ENCODE results near the gene C6orf47. TPM values are rescaled to one million over a fixed set of nuclear protein-coding genes. Genes with fewer than 3 reads are reported as not detected.

Gene C6orf47
- total RNA-seq, 4 donors from 2014 or later, result 24.5 to 39.6 (median 34.0) TPM

GRCh38 chr6:31629014-31629413, 31.6 kb downstream of the C6orf47 start:
- intact Hi-C loops (cut with DNase I), result no loop called here
- Histone ChIP-seq H3K27me3 (no peaks in the 10 kb centered on the region), H3K9me3 (no peaks in the 10 kb centered on the region), H3K4me3 (no peak overlapping the region), H3K4me1 (peaks cover 0 to 5% (median 2%) of the 10 kb centered on the region in 4 donors), H3K27ac (replicated peaks in 1 of 4) (no peak overlapping the region), H3K36me3 (peaks cover 78 to 100% (median 100%) of the 10 kb centered on the region in 4 donors)
- WGBS, result 84% methylated on average over 7 of the region's 7 CpGs
- TF ChIP-seq EP300 (IDR thresholded peaks at IDR 0.05) (no peak), CTCF (IDR thresholded peaks at IDR 0.05) (no peak), POLR2AphosphoS5 (IDR thresholded peaks at IDR 0.05) (no peak), POLR2A (IDR thresholded peaks at IDR 0.05; ENCODE audit: low read depth) (no peak)
- no peak for DNase-seq (ENCODE audit: extremely low spot score)

- TF ChIP-seq POLR2AphosphoS5 (IDR thresholded peaks at IDR 0.05) (no peak), CTCF (IDR thresholded peaks at IDR 0.05) (no peak), POLR2A (IDR thresholded peaks at IDR 0.05; ENCODE audit: low read depth) (no peak), EP300 (IDR thresholded peaks at IDR 0.05) (no peak)
- intact Hi-C loops (cut with DNase I), result no loop called here
- no peaks in the 10 kb centered on the region for H3K9me3 ChIP-seq
- peaks cover 83 to 100% (median 98%) of the 10 kb centered on the region in 4 donors for H3K36me3 ChIP-seq
- H3K27me3 ChIP-seq, result no peaks in the 10 kb centered on the region
- 86% methylated on average over 17 of the region's 19 CpGs for WGBS
- H3K4me1 ChIP-seq, result peaks cover 0 to 13% (median 4%) of the 10 kb centered on the region in 4 donors
- no peak overlapping the region for H3K27ac ChIP-seq (replicated peaks in 1 of 4)
- no peak for DNase-seq (ENCODE audit: extremely low spot score)
- H3K4me3 ChIP-seq, result no peak overlapping the region
Measured at GRCh38 chr6:31627690-31628287, 32.8 kb downstream of the C6orf47 start.

GRCh38 chr6:31626952-31627351, 33.6 kb downstream of the C6orf47 start:
- 86% methylated on average over 10 of the region's 10 CpGs for WGBS
- intact Hi-C loops (cut with DNase I), result no loop called here
- Histone ChIP-seq H3K27ac (replicated peaks in 1 of 4) (no peak overlapping the region), H3K9me3 (no peaks in the 10 kb centered on the region), H3K4me1 (peaks cover 6 to 19% (median 11%) of the 10 kb centered on the region in 4 donors), H3K4me3 (no peak overlapping the region), H3K27me3 (no peaks in the 10 kb centered on the region), H3K36me3 (peaks cover 81 to 95% (median 91%) of the 10 kb centered on the region in 4 donors)
- DNase-seq (ENCODE audit: extremely low spot score), result no peak
- TF ChIP-seq CTCF (IDR thresholded peaks at IDR 0.05) (no peak), POLR2A (IDR thresholded peaks at IDR 0.05; ENCODE audit: low read depth) (no peak), POLR2AphosphoS5 (IDR thresholded peaks at IDR 0.05) (no peak), EP300 (IDR thresholded peaks at IDR 0.05) (no peak)

GRCh38 chr6:31624070-31624469, 36.5 kb downstream of the C6orf47 start:
- WGBS, result 79% methylated on average over 10 of the region's 10 CpGs
- no peak overlapping the region for H3K4me3 ChIP-seq
- no peaks in the 10 kb centered on the region for H3K27me3 ChIP-seq
- peaks cover 15 to 32% (median 23%) of the 10 kb centered on the region in 4 donors for H3K4me1 ChIP-seq
- no peak overlapping the region for H3K27ac ChIP-seq (replicated peaks in 1 of 4)
- no peak for TF ChIP-seq POLR2AphosphoS5 (IDR thresholded peaks at IDR 0.05)
- TF ChIP-seq CTCF (IDR thresholded peaks at IDR 0.05), result no peak
- no peak for TF ChIP-seq POLR2A (IDR thresholded peaks at IDR 0.05; ENCODE audit: low read depth)
- no peak for TF ChIP-seq EP300 (IDR thresholded peaks at IDR 0.05)
- no peak for DNase-seq (ENCODE audit: extremely low spot score)
- intact Hi-C loops (cut with DNase I), result no loop called here
- H3K9me3 ChIP-seq, result no peaks in the 10 kb centered on the region
- H3K36me3 ChIP-seq, result peaks cover 55 to 66% (median 62%) of the 10 kb centered on the region in 4 donors

All from esophagus muscularis mucosa (tissue), 4 donors.